Hepatocyte (in vitro differentiated cells): ENCODE data around the gene C3orf49. TPM values are rescaled to one million over a fixed set of nuclear protein-coding genes. Genes with fewer than 3 reads are reported as not detected.

ENCODE experiments used
- DNase-seq: peaks from one replicate; pipeline ENCODE4 v3.0.0-alpha.2; 2016; ENCODE audit warnings: low spot score
- H2AFZ ChIP-seq: fragments of 200-600 bp; sonication (generic); 2 replicates; pipeline ENCODE4 v1.6.0; 2016; ENCODE audit warnings: antibody characterized with exemption, mild to moderate bottlenecking
- H3K27ac ChIP-seq: fragments of 200-600 bp; sonication (generic); 2 replicates; pipeline ENCODE4 v1.5.1; 2016; ENCODE audit warnings: mild to moderate bottlenecking
- H3K27me3 ChIP-seq: fragments of 200-600 bp; sonication (generic); 2 replicates; pipeline ENCODE4 v1.6.1; 2016
- H3K36me3 ChIP-seq: fragments of 200-600 bp; sonication (generic); replicated peaks from 2 replicates; pipeline ENCODE4 v1.5.1; 2016; ENCODE audit warnings: low read depth; ENCODE audit not compliant: insufficient read depth
- H3K4me1 ChIP-seq: fragments of 200-600 bp; sonication (generic); 2 replicates; pipeline ENCODE4 v1.5.1; 2016; ENCODE audit warnings: mild to moderate bottlenecking, moderate library complexity; ENCODE audit not compliant: insufficient read depth
- H3K4me2 ChIP-seq: fragments of 200-600 bp; sonication (generic); 2 replicates; pipeline ENCODE4 v1.6.0; 2016
- H3K4me3 ChIP-seq: fragments of 200-600 bp; sonication (generic); 2 replicates; pipeline ENCODE4 v1.5.1; 2016; ENCODE audit warnings: mild to moderate bottlenecking
- H3K79me2 ChIP-seq: fragments of 200-600 bp; sonication (generic); 2 replicates; pipeline ENCODE4 v1.6.0; 2017; ENCODE audit warnings: mild to moderate bottlenecking
- H3K9me2 ChIP-seq: fragments of 200-600 bp; sonication (generic); replicated peaks from 2 replicates; pipeline ENCODE4 v1.6.0; 2017; ENCODE audit warnings: mild to moderate bottlenecking; ENCODE audit not compliant: insufficient read depth
- H3K9me3 ChIP-seq: fragments of 200-600 bp; sonication (generic); 2 replicates; pipeline ENCODE4 v1.5.1; 2016; ENCODE audit warnings: low read depth, mild to moderate bottlenecking
- H4K20me1 ChIP-seq: fragments of 200-600 bp; sonication (generic); 2 replicates; pipeline ENCODE4 v1.6.0; 2016; ENCODE audit warnings: mild to moderate bottlenecking; ENCODE audit not compliant: insufficient read depth, poor library complexity, severe bottlenecking
- EZH2 ChIP-seq: fragments of 200-600 bp; sonication (generic); IDR thresholded peaks from 2 replicates; pipeline ENCODE4 v1.6.1; 2016; ENCODE audit warnings: antibody characterized with exemption, mild to moderate bottlenecking, borderline replicate concordance
- EZH2phosphoT487 ChIP-seq: fragments of 200-600 bp; sonication (generic); IDR thresholded peaks from one replicate; pipeline ENCODE4 v1.6.1; 2018; ENCODE audit warnings: antibody characterized with exemption, mild to moderate bottlenecking, low read depth, moderate library complexity; ENCODE audit not compliant: unreplicated experiment, severe bottlenecking
- WGBS: methylation state at CpG from one replicate; pipeline ENCODE4 v1.1.6; 2016; ENCODE audit warnings: low lambda C conversion rate; ENCODE audit errors: missing lambda C conversion rate; 5-methylcytosine and 5-hydroxymethylcytosine counted together
- polyA plus RNA-seq: library from polyadenylated mRNA; unstranded; fragments of >200 nt; fragmentation: Nextera tagmentation; extraction: Ambion mirVana; gene quantifications from 2 replicates; pipeline ENCODE4 v1.2.1, GENCODE V29; 2016
- total RNA-seq: library from RNA; depleted of rRNA; stranded (reverse); fragments of >200 nt; gene quantifications from 2 replicates; pipeline ENCODE4 v1.2.3, GENCODE V29; 2014
- TF ChIP-seq, protein P1 (sequence below): fragments of 200-600 bp; sonication (generic); IDR thresholded peaks from 2 replicates; pipeline ENCODE4 v1.5.1; 2016; ENCODE audit warnings: antibody characterized with exemption, mild to moderate bottlenecking; ENCODE audit not compliant: poor library complexity

The C3orf49 gene
- total and polyA plus RNA-seq, 2 experiments from 2014 or later, result 0.11 TPM; not detected in 1

- H3K9me3 ChIP-seq, result no peaks in the 10 kb centered on the region
- TF ChIP-seq EZH2, result no peak
- TF ChIP-seq, protein P1, sequence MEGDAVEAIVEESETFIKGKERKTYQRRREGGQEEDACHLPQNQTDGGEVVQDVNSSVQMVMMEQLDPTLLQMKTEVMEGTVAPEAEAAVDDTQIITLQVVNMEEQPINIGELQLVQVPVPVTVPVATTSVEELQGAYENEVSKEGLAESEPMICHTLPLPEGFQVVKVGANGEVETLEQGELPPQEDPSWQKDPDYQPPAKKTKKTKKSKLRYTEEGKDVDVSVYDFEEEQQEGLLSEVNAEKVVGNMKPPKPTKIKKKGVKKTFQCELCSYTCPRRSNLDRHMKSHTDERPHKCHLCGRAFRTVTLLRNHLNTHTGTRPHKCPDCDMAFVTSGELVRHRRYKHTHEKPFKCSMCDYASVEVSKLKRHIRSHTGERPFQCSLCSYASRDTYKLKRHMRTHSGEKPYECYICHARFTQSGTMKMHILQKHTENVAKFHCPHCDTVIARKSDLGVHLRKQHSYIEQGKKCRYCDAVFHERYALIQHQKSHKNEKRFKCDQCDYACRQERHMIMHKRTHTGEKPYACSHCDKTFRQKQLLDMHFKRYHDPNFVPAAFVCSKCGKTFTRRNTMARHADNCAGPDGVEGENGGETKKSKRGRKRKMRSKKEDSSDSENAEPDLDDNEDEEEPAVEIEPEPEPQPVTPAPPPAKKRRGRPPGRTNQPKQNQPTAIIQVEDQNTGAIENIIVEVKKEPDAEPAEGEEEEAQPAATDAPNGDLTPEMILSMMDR, result no peak
- no peak for TF ChIP-seq EZH2phosphoT487
Measured at GRCh38 chr3:63795438-63795837, 23.7 kb upstream of the C3orf49 start.

GRCh38 chr3:63798544-63798943 is 20.6 kb upstream of the C3orf49 start:
- Histone ChIP-seq H3K4me2 (no peak overlapping the region), H3K27ac (no peak overlapping the region), H3K9me2 (no peaks in the 10 kb centered on the region), H3K4me3 (no peak overlapping the region), H3K27me3 (no peaks in the 10 kb centered on the region), H3K9me3 (no peaks in the 10 kb centered on the region), H3K4me1 (no peaks in the 10 kb centered on the region), H3K79me2 (no peaks in the 10 kb centered on the region), H4K20me1 (no peaks in the 10 kb centered on the region), H2AFZ (no peak overlapping the region), H3K36me3 (no peaks in the 10 kb centered on the region)
- WGBS, result 94% methylated on average over 2 of the region's 2 CpGs
- DNase-seq, result no peak
- TF ChIP-seq EZH2, result no peak
- TF ChIP-seq, protein P1, result no peak
- TF ChIP-seq EZH2phosphoT487, result no peak

More at GRCh38 chr3:63795438-63795837, 23.7 kb upstream of the C3orf49 start:
- no peaks in the 10 kb centered on the region for H3K9me2 ChIP-seq
- no peaks in the 10 kb centered on the region for H3K79me2 ChIP-seq
- H3K27me3 ChIP-seq, result no peaks in the 10 kb centered on the region
- H3K4me2 ChIP-seq, result no peak overlapping the region
- no peaks in the 10 kb centered on the region for H3K36me3 ChIP-seq
- no peak overlapping the region for H3K4me3 ChIP-seq
- no peaks in the 10 kb centered on the region for H3K4me1 ChIP-seq
- H2AFZ ChIP-seq, result no peak overlapping the region
- 62% methylated on average over 6 of the region's 6 CpGs for WGBS
- no peaks in the 10 kb centered on the region for H4K20me1 ChIP-seq
- DNase-seq, result no peak
- no peak overlapping the region for H3K27ac ChIP-seq

GRCh38 chr3:63798949-63799348 is 20.1 kb upstream of the C3orf49 start:
- Histone ChIP-seq H3K9me2 (no peaks in the 10 kb centered on the region), H3K27ac (no peak overlapping the region), H3K4me3 (no peak overlapping the region), H3K9me3 (no peaks in the 10 kb centered on the region), H4K20me1 (no peaks in the 10 kb centered on the region), H3K4me2 (no peak overlapping the region), H3K27me3 (no peaks in the 10 kb centered on the region), H3K36me3 (no peaks in the 10 kb centered on the region), H2AFZ (no peak overlapping the region), H3K79me2 (no peaks in the 10 kb centered on the region), H3K4me1 (no peaks in the 10 kb centered on the region)
- no peak for TF ChIP-seq EZH2phosphoT487
- TF ChIP-seq, protein P1, result no peak
- TF ChIP-seq EZH2, result no peak
- WGBS, result 83% methylated on average over 2 of the region's 2 CpGs
- DNase-seq, result no peak

GRCh38 chr3:63800097-63800496 is 19.0 kb upstream of the C3orf49 start:
- Histone ChIP-seq H3K9me3 (no peaks in the 10 kb centered on the region), H3K9me2 (no peaks in the 10 kb centered on the region), H3K4me2 (no peak overlapping the region), H3K4me3 (no peak overlapping the region), H3K4me1 (no peaks in the 10 kb centered on the region), H4K20me1 (no peaks in the 10 kb centered on the region), H3K36me3 (no peaks in the 10 kb centered on the region), H3K79me2 (no peaks in the 10 kb centered on the region), H3K27me3 (no peaks in the 10 kb centered on the region), H2AFZ (no peak overlapping the region), H3K27ac (no peak overlapping the region)
- TF ChIP-seq, protein P1, result no peak
- TF ChIP-seq EZH2phosphoT487 (no peak), EZH2 (no peak)
- no peak for DNase-seq
- 45% methylated on average over 5 of the region's 5 CpGs for WGBS
